CD4-positive, alpha-beta T cell treated with Interleukin-4 for 4 hours (primary cell): Measurements from ENCODE around the gene CRIP2.

Source experiments
- DNase-seq: peaks from one replicate; pipeline ENCODE4 v3.0.0-alpha.2; 2020

The CRIP2 gene

DNA sequence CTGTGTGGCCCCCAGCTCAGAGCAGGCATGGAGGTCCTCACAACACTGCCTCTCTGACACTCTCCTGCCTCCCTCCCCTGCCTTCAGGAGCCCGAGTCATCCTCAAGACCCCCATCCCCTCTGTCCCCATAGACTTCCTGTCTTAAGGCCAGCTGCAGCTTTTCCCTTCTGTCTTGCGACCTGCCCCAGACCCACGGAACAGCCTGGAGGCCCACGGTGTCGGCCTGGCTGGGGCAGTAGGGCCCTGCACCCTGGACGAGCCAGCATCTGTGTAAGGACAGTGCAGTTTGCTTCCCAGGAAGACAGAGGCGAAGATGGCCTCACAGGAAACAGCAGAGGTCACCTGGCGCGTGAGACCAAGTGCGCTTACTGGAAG is 26.1 kb downstream of the CRIP2 start:
- no peak for DNase-seq

DNA sequence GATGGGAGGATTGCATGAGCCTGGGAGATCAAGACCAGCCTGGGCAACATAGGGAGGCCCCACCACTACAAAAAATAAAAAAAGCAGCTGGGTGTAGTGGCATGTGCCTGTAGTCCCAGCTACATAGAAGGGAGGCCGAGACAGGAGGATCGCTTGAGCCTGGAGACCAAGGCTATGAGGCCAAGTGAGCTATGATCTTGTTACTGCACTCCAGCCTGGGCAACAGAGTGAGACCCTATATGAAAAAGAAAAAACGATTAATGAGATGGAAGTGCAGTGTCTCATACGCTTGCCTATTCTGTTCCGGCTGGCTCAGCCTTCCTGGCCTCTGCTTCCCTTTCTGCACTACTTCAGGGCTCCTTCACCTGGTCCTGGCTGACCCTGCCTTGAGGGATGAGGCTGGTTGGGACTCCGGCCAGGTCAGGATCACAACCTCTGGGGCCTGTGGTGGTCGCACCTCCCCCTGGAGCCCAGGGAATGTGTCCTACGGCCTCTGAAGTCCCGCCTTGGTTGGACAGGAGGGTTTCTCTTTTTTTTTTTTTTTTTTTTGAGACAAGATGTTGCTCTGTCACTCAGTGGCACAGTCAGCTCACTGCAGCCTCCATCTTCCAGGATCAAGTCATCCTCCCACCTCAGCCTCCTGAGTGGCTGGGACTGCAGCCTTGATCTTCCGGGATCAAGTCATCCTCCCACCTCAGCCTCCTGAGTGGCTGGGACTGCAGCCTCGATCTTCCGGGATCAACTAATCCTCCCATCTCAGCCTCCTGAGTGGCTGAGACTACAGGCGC is 27.1 kb downstream of the CRIP2 start:
- no peak for DNase-seq

DNA sequence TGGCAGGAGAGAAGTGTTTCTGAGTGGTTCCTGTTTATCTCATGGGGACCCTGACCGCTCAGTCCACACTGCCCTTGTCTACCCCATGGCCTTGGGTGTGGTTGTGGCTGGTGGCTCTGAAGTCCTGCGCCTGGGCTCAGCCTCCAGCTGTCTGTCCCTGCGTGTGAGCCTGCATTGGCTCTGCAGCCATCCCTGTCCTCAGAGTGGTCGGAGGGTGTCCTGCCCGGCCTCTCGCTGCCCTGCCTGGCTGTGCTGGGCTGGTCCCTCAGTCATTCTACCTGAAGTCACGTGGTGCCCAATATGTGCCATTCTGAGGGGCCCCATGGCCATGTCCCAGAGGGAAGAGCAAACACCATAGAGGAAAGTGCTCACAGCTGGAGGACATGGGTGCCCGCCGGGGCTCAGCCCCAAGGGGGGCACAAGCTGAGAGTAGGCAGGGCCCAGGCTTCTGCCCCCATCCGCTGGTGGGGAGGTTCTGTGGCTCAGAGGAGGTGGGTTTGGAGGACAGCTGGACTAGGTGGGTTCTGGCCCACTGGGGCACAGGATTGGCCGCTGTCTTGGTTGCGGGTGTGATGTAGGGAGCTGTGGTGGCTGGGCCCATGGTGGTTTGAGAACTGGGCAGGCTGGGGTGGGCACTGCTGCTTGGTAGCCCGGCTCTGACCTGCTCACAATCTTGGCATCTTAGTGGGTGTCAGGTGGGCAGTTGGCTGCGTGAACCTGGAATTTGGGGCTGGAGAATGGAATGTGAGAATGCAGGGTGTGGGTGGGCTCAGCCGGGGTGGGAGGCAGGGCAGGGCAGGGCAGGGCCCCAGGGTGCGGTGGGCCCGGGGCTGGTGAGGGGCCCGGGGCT is 28.1 kb downstream of the CRIP2 start:
- DNase-seq, result no peak

DNA sequence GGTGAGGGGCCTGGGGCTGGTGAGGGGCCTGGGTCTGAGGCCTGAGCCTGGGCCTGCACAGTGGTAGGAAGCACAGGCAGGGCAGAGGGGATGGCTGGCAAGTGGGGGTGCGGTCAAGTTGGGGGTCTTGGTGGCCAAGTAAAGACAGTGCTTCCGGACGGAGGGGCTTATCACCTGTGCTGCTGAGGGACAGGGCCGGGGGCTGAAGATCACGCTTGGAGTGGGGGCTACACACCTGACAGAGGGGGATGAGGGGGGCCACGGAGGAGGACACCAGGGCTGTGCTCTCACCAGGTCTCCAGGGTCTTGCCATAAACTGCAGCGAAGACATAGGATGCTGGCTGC is 28.6 kb downstream of the CRIP2 start:
- DNase-seq, result no peak

DNA sequence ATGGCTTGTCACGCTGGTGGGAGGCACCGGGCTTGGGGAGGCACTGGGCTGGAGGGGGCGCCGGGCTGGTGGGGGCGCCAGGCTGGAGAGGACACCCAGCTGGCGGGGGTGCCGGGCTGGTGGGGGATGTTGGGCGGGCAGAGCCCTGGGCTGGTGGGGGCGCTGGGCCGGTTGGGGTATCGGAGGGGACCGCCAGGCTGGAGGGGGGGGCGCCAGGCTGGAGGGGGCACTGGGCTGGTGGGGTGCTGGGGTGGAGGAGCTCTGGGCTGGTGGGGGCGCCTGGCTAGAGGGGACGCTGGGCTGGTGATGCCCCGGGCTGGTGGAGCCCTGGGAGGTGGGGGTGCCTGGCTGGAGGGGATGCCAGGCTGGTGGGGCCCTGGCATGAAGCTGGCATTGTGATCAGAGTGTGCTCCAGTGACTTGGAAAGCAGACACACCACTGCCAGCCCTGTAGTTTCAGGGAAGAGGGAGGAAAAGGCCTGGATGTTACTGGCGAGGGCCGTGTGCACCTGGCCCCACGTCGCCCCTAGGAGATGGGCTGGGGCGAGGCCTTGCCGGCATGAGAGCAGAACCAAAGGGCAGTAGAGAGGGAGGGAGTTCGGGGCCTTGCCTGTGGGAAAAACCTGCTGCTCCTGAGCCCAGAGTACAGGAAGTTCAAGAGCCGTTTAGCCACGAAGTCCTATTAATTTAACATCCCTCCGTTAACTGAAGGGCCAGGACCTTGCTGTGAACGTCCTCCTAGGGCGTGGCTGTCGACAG is 29.5 kb downstream of the CRIP2 start:
- no peak for DNase-seq

DNA sequence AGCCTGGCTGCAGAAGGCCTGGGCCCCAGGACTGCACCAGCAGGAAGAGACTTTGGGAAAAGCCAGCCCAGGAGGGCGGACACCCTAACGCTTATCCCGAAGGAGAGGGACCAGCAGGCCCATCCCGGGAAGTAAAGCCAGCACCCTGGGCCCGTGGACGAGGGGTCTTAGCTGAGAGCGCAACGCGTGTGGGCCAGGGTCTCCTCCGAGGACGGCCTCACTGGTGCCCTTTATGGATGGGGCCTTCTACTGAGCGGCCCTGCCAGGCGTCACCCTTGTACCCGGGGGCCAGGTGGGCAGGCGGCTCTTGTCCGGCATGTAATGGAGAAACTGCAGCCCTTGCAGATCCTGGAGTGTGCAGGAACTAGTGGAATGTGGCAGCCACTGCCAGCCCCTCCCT is 30.5 kb downstream of the CRIP2 start:
- DNase-seq, result no peak

DNA sequence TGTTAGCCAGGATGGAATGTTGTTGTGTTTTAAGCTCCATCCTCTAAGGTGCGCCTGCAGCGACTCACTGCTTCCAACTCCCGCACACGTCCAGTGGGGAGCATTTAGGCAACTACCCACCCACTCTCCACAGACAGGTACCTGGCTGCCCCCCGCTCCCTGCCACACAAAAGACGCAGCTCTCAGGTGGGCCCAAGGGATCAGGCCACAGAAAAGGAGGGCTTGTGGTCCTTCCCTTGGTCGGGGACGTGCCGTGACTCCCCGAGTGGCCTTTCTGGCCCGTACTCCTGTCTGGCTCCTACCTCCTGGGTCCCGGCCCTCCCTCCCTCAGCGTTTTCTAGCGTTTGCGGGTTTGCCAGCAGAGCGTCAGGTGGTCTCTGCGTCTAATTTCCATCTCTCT is 32.6 kb downstream of the CRIP2 start:
- no peak for DNase-seq

DNA sequence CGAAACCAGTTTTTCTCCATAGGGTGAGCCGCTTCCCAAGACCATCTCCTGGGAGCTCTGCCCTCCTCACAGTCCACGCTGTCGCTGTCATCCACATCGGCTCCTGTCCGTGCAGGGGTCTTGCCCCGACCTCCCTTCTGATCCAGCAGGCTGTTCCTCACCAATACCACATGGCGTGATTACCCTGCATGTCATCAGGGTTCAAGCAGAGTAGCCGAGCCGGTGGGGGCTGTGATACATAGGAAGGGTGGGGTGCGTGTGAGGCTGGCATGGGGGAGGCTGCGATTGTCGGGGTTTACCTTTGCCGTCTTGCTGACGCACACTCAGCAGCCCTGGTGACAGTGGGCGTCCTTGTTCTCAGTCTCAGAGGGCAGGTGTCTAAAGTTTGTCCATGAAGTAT is 33.4 kb downstream of the CRIP2 start:
- DNase-seq, result no peak

DNA sequence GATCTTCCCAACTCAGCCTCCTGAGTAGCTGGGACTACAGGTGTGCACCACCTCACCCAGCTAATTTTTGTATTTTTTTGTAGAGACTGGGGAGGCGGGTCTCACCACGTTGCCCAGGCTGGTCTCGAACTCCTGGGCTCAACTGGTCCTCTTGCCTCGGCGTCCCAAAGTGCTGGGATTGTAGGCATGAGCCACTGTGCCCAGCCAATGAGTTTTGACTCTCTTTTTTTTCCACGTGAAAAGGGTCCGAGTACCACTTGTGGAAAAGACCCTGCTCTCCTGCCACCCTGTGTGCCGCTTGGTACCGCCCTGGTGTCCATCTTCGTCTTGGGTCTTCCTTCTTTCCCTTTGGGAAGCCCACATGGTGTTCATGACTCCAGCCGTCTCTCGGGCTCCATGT is 34.0 kb downstream of the CRIP2 start:
- DNase-seq, result no peak

DNA sequence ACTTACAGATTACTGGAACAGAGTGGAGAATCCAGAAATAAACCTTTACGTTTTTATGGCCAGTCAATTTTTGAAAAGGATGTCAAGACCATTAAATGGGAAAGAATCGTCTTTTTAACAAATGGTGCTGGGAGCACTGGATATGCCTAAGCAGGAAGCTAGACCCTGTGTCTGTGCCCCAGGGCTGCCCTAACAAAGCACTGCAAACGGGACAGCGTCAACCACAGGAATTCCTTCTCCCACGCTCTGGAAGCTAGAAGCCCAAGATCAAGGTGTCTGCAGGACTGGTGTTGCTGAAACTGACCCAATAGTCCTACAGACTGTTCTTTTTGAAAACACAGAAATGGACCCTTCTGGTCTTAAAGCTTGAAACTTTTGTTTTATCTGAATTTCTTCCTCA is 42.5 kb downstream of the CRIP2 start:
- no peak for DNase-seq

DNA sequence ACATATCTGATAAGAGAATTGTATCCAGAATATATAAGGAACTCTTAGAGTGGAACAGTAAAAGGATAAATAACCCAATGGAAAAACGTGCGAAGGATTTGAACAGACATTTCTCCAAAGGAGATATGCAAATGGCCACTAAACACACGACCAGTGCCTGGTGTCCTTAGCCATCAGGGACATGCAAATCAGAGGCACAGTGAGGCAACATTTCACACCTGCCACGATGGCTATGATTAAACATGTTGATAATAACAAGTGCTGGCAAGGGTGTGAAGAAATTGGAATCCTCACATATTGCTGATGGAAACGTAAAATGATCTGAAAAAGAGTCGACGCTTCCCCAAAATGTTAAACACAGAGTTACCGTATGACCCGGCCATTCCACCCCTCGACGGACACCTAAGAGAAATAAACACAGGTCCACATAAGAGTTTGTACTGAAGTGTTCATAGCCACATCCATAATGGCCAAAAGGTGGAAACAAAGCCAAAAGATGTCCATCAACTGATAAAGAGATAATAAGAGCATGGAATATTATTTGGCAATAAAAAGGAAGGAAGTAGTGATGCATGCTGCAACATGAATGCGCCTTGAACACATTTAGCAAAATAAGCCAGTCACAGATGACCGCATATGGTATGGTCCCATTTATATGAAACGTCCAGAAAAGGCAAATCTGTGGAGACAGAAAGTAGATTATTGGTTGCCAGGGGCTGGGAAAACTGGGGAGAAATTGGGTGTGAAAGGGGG is 45.5 kb downstream of the CRIP2 start:
- no peak for DNase-seq

DNA sequence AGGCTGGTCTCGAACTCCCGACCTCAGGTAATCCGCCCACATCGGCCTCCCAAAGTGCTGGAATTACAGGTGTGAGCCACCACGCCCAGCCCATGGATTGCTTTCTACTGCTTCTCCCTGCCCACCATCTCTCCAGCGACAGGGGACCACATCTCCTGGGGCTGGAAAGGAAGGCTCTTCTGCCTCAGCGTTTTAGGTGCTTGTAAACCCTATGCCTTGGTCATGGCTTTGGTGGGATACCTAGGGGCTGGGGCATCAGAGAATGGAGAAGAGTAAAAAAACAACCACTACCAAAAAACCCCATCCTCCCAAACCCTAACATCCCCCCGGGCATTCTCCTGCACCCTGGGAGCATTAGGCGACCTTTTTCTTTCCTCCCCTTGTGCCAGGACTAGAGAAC is 50.7 kb downstream of the CRIP2 start:
- no peak for DNase-seq

DNA sequence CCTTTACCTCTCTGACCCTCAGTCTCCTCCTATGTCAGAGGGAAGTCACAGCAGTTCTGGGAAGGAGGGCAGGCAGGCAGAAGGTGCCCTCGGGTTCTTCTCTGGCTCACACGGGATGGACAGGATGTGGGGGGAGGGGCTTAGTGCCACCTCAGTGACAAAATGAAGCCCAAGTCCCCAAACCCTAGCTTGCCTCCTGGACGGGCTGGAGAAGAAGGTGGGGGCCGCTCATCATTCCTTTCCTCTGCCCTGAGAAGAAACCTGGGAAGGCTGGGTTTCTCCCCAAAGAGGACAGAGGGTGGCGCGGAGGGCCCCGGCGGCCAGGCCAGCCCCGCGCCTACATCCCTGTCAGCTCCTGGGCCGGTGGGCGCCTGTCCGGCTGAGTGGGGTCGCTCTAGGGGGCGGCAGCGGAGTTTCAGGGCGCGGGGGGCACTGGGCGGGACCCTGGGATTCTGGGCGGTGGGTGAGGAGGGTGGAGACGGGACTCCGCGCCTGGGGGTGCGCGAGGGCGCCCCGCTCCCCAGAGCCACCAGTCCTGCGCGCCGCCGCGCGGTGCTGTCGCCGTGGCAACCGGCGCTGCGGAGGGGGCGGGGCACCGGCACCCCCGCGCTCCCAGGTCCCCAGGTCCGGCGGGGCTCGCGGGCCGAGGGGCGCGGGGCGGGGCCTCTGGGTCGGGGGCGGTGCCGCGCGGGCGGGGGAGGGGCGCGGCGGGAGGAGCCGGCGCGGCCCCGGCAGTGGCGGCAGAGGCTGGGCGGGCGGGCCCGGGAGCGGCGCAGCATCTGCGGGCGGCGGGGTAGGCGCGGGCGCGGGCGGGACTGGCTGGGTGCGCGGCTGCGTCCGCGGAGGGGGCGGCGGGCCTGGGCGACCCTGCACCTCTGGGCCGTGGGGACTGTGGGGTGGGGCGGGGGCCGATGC is 51.5 kb downstream of the CRIP2 start, which contains the start of gene TMEM121:
Gene TMEM121, plus strand, starts transcription at position 723 of the 915 bp plus-strand sequence. CDS start 2,252 bp downstream, outside the sequence.
- DNase-seq, result no peak

DNA sequence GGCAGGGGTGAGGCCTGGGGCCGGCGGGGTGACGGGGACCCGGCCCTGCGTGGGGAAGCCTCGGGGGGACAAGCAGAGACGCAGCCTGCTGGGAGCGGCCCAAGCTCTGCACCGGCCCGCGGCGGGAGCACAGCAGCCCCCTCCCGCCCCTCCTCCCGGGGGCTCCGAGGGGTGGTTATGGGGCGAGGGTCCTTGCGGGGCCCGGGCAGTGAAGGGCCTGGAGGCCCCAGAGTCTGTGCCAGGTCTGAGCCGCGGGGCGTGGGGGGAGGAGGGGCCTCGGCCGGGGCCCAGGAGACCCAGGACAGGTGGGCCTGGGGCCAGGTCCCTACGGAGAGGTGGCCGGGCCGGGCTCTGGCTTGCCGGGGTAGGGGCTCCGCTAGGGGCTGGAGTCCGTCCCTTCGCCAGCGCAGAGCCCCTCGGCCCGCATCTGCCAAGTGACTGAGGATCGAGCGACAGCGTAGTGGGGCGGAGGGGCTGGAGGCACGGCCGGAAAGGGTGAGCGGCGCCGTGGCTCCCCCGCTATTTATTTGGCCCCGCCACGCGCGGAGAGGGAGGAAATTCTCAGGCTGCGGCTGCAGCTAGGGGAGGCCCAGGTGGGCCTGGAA is 52.3 kb downstream of the CRIP2 start:
- no peak for DNase-seq

DNA sequence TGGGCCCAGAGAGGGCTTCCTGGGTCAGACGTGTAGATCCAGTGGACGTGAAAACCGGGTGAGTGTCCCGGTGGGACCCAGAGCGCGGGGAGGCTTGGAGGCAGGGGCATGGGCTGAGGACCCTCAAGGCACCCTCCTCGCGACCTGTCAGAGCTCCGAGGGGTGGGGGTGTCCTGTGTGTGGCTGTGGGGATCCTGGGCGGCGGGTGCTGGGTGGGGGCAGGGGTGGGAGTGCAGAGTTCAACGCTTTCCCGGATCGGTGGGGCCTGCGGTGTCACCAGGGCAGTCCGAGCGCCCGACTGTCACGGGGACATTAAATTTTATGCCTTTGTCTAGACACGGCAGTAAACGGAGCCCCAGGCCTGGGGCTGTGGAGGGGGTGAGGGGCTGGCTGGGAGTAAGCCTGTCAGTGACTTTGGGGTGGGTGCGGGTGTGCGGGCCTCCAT is 52.8 kb downstream of the CRIP2 start:
- no peak for DNase-seq

DNA sequence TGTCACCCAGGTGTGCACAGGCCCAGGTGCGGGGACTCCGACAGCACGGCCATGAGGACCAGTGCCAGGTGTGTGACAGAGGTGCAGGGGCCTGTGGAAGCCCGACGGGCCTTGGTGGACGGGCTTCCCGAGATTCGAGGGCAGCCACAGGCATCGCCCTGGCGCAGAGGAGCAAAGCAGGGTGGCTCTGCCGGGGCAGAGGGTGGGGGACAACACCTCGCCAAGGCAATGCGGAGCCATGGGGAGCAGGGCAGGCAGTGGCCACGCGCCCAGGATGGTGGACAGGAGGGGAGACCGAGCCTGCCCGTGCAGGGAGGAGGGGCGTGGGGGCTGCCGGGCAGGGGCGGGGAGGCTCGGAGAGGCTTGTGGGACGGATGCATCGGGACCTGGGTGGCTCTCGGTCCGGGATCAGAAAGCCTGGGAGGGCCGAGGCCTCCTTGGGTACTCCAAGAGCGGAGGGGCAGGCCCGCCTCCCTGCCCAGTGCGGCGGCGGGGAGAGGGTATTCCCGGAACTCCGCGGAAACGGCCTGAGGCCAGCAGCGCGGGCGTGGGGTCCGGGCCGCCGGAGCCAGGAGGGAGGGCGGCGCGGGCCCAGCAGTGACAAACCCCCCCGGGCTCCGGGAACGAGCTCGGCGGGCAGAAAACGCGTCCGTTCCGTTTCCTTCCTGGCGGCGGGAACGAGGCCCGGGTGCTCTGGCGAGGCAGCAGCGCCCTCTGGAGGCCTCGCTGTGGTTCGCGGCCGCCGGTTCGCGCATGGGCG is 53.4 kb downstream of the CRIP2 start:
- peak; percentile 66 for DNase-seq

DNA sequence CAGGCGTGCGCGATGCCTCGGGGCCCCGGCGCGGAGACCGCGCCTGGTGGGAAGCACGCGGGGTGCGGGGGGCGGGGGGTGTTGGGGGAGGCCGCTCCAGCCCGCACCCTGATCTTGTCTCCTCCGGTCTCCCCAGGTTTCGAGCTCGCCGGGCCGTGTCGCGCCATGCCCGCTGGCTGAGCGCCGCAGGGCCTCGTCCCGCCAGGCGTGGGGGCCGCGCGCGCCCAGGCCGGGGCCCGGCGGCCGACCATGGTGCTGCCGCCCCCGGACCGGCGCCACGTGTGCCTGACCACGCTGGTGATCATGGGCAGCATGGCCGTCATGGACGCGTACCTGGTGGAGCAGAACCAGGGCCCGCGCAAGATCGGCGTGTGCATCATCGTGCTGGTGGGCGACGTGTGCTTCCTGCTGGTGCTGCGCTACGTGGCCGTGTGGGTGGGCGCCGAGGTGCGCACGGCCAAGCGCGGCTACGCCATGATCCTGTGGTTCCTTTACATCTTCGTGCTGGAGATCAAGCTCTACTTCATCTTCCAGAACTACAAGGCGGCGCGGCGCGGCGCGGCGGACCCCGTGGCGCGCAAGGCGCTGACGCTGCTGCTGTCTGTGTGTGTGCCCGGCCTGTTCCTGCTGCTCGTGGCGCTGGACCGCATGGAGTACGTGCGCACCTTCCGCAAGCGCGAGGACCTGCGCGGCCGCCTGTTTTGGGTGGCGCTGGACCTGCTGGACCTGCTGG is 54.1 kb downstream of the CRIP2 start:
- DNase-seq, result no peak

DNA sequence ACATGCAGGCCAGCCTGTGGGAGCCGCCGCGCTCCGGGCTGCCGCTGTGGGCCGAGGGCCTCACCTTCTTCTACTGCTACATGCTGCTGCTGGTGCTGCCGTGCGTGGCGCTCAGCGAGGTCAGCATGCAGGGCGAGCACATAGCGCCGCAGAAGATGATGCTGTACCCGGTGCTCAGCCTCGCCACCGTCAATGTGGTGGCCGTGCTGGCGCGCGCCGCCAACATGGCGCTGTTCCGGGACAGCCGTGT is 54.6 kb downstream of the CRIP2 start:
- no peak for DNase-seq
